Measurements from ENCODE around the gene TRIP6. TPM values are rescaled to one million over a fixed set of nuclear protein-coding genes. Genes with fewer than 3 reads are reported as not detected.
A peak's percentile ranks its signal among the peaks of the same experiment; 100 is the strongest.

TRIP6 gene
- total RNA-seq, 1 experiment from 2014 or later, result 140 TPM

GRCh38 chr7:100874300-100874576, 7.1 kb downstream of the TRIP6 start:
- no TSS peak for BruUV-seq (replicated peaks)
- CTCF ChIA-PET, result no interaction called here
- no peaks in the 10 kb centered on the region for H3K9me3 ChIP-seq (ENCODE audit: low read depth, low read length, poor library complexity, severe bottlenecking)
- POLR2A ChIA-PET (ENCODE audit: low non-redundant PET), result interaction anchor here (1.1 kb wide), 1 partner anchor 860 kb away, joined by 3 read pairs; no protein-coding TSS in a partner anchor
- H3K4me1 ChIP-seq (ENCODE audit: insufficient read depth, low read length, poor library complexity, severe bottlenecking), result peaks cover 20% of the 10 kb centered on the region
- H3K4me3 ChIP-seq (ENCODE audit: low read depth, low read length, poor library complexity, severe bottlenecking), result peak overlapping the region; percentile 99
- peak overlapping the region; percentile 98 for H3K27ac ChIP-seq (ENCODE audit: low read depth, low read length, poor library complexity, severe bottlenecking)
- intact Hi-C loops (cut with micrococcal nuclease; ENCODE audit: unreplicated experiment), result no loop called here
- H3K27me3 ChIP-seq (replicated peaks; ENCODE audit: insufficient read depth, low read depth, low read length, poor library complexity), result no peaks in the 10 kb centered on the region
- DNase-seq (ENCODE audit: low spot score), result no peak
- TF ChIP-seq CTCF (conservative IDR thresholded peaks at IDR 0.05; ENCODE audit: low read depth, low read length) (no peak), EZH2 (IDR thresholded peaks at IDR 0.05; ENCODE audit: borderline replicate concordance, low read depth, low read length, poor library complexity, severe bottlenecking) (no peak)
- H3K36me3 ChIP-seq (ENCODE audit: insufficient read depth, low read length, poor library complexity, severe bottlenecking), result peaks cover 69% of the 10 kb centered on the region

GRCh38 chr7:100874577-100875355, 7.6 kb downstream of the TRIP6 start, which contains the start of gene SRRT:
SRRT (plus strand) TSS chr7:100875103; CDS start chr7:100875591, 488 bp downstream.
- Histone ChIP-seq H3K4me3 (ENCODE audit: low read depth, low read length, poor library complexity, severe bottlenecking) (peak within 1 kb of the TSS; percentile 99), H3K36me3 (ENCODE audit: insufficient read depth, low read length, poor library complexity, severe bottlenecking) (peaks cover 74% of the 10 kb centered on the region), H3K4me1 (ENCODE audit: insufficient read depth, low read length, poor library complexity, severe bottlenecking) (peaks cover 20% of the 10 kb centered on the region), H3K27ac (ENCODE audit: low read depth, low read length, poor library complexity, severe bottlenecking) (peak within 1 kb of the TSS; percentile 98), H3K27me3 (replicated peaks; ENCODE audit: insufficient read depth, low read depth, low read length, poor library complexity) (no peaks in the 10 kb centered on the region), H3K9me3 (ENCODE audit: low read depth, low read length, poor library complexity, severe bottlenecking) (no peaks in the 10 kb centered on the region)
- TF ChIP-seq EZH2 (IDR thresholded peaks at IDR 0.05; ENCODE audit: borderline replicate concordance, low read depth, low read length, poor library complexity, severe bottlenecking) (no peak), CTCF (conservative IDR thresholded peaks at IDR 0.05; ENCODE audit: low read depth, low read length) (0 out of 2 replicates have a peak, but pooled peaks have one; percentile 20)
- DNase-seq (ENCODE audit: low spot score), result peak; percentile 100
- CTCF ChIA-PET, result interaction anchor here (0.5 to 1.4 kb wide), 5 partner anchors 15 to 318 kb away, joined by 3 to 10 read pairs (median 4); partner anchors contain the start of genes POP7, SLC12A9 and UFSP1
- intact Hi-C loops (cut with micrococcal nuclease; ENCODE audit: unreplicated experiment), result no loop called here
- BruUV-seq (replicated peaks), result TSS peak; percentile 97
- POLR2A ChIA-PET (ENCODE audit: low non-redundant PET), result interaction anchor here (0.5 to 1.1 kb wide), 7 partner anchors 13 to 860 kb away, joined by 3 to 6 read pairs (median 4); partner anchors contain the start of genes MOSPD3 and SLC12A9

- POLR2A ChIA-PET (ENCODE audit: low non-redundant PET), result interaction anchor here (0.8 to 1.1 kb wide), 5 partner anchors 12 to 859 kb away, joined by 3 to 4 read pairs (median 4); partner anchors contain the start of genes MOSPD3 and SLC12A9
- Histone ChIP-seq H3K4me3 (ENCODE audit: low read depth, low read length, poor library complexity, severe bottlenecking) (peak overlapping the region; percentile 99), H3K27ac (ENCODE audit: low read depth, low read length, poor library complexity, severe bottlenecking) (peak overlapping the region; percentile 98), H3K4me1 (ENCODE audit: insufficient read depth, low read length, poor library complexity, severe bottlenecking) (peaks cover 20% of the 10 kb centered on the region), H3K36me3 (ENCODE audit: insufficient read depth, low read length, poor library complexity, severe bottlenecking) (peaks cover 69% of the 10 kb centered on the region), H3K9me3 (ENCODE audit: low read depth, low read length, poor library complexity, severe bottlenecking) (no peaks in the 10 kb centered on the region), H3K27me3 (replicated peaks; ENCODE audit: insufficient read depth, low read depth, low read length, poor library complexity) (no peaks in the 10 kb centered on the region)
- TF ChIP-seq EZH2 (IDR thresholded peaks at IDR 0.05; ENCODE audit: borderline replicate concordance, low read depth, low read length, poor library complexity, severe bottlenecking) (no peak), CTCF (conservative IDR thresholded peaks at IDR 0.05; ENCODE audit: low read depth, low read length) (no peak)
- BruUV-seq (replicated peaks), result no TSS peak
- no peak for DNase-seq (ENCODE audit: low spot score)
- CTCF ChIA-PET, result interaction anchor here (0.8 to 1.4 kb wide), 4 partner anchors 14 to 317 kb away, joined by 3 to 10 read pairs (median 4); partner anchors contain the start of genes POP7, SLC12A9 and UFSP1
- intact Hi-C loops (cut with micrococcal nuclease; ENCODE audit: unreplicated experiment), result no loop called here
Measured at GRCh38 chr7:100875356-100875751, 8.2 kb downstream of the TRIP6 start.
